ENCODE results near the gene SGF29. TPM values are rescaled to one million over a fixed set of nuclear protein-coding genes. Genes with fewer than 3 reads are reported as not detected.

The SGF29 gene
- total and polyA plus RNA-seq, 9 of the 15 experiments (the other 6 are each of a cell fraction or from before 2014, with no cell fraction given), result 2.6 to 36.1 (median 21.2) TPM

GRCh38 chr16:28553776-28554633 lies at the start of gene SGF29 (continued):
- no peak for TF ChIP-seq ZNF778 (CRISPR knock-in tag; IDR thresholded peaks at IDR 0.05)
- peak; percentile 41 for TF ChIP-seq CCNT2 (IDR thresholded peaks at IDR 0.05; ENCODE audit: borderline replicate concordance, extremely low read depth, insufficient read length, low read depth, low read length)
- no peak for TF ChIP-seq SREBF2 (CRISPR knock-in tag; IDR thresholded peaks at IDR 0.05)
- no peak for TF ChIP-seq HINFP (tag; conservative IDR thresholded peaks at IDR 0.05; ENCODE audit: low read depth)
- no peak for TF ChIP-seq ZNF764 (CRISPR knock-in tag; IDR thresholded peaks at IDR 0.05; ENCODE audit: low read depth)
- TF ChIP-seq MAFG (tag; conservative IDR thresholded peaks at IDR 0.05), result no peak
- TF ChIP-seq SMAD1 (IDR thresholded peaks at IDR 0.05; ENCODE audit: low read depth, low read length, partially characterized antibody), result no peak
- no peak for TF ChIP-seq SAFB2 (IDR thresholded peaks at IDR 0.05; ENCODE audit: borderline replicate concordance, low read depth, low read length, severe bottlenecking)
- TF ChIP-seq GTF2E2 (tag; IDR thresholded peaks at IDR 0.05), result peak; percentile 65; the same call in 1 of the 2 replicates
- no peak for TF ChIP-seq PRMT5 (CRISPR knock-in tag; IDR thresholded peaks at IDR 0.05)
- TF ChIP-seq ELF4 (CRISPR knock-in tag; IDR thresholded peaks at IDR 0.05), result no peak
- no peak for TF ChIP-seq ZNF507 (tag; conservative IDR thresholded peaks at IDR 0.05)
- peak; percentile 97 for TF ChIP-seq SUPT5H (IDR thresholded peaks at IDR 0.05)
- TF ChIP-seq, protein P1, sequence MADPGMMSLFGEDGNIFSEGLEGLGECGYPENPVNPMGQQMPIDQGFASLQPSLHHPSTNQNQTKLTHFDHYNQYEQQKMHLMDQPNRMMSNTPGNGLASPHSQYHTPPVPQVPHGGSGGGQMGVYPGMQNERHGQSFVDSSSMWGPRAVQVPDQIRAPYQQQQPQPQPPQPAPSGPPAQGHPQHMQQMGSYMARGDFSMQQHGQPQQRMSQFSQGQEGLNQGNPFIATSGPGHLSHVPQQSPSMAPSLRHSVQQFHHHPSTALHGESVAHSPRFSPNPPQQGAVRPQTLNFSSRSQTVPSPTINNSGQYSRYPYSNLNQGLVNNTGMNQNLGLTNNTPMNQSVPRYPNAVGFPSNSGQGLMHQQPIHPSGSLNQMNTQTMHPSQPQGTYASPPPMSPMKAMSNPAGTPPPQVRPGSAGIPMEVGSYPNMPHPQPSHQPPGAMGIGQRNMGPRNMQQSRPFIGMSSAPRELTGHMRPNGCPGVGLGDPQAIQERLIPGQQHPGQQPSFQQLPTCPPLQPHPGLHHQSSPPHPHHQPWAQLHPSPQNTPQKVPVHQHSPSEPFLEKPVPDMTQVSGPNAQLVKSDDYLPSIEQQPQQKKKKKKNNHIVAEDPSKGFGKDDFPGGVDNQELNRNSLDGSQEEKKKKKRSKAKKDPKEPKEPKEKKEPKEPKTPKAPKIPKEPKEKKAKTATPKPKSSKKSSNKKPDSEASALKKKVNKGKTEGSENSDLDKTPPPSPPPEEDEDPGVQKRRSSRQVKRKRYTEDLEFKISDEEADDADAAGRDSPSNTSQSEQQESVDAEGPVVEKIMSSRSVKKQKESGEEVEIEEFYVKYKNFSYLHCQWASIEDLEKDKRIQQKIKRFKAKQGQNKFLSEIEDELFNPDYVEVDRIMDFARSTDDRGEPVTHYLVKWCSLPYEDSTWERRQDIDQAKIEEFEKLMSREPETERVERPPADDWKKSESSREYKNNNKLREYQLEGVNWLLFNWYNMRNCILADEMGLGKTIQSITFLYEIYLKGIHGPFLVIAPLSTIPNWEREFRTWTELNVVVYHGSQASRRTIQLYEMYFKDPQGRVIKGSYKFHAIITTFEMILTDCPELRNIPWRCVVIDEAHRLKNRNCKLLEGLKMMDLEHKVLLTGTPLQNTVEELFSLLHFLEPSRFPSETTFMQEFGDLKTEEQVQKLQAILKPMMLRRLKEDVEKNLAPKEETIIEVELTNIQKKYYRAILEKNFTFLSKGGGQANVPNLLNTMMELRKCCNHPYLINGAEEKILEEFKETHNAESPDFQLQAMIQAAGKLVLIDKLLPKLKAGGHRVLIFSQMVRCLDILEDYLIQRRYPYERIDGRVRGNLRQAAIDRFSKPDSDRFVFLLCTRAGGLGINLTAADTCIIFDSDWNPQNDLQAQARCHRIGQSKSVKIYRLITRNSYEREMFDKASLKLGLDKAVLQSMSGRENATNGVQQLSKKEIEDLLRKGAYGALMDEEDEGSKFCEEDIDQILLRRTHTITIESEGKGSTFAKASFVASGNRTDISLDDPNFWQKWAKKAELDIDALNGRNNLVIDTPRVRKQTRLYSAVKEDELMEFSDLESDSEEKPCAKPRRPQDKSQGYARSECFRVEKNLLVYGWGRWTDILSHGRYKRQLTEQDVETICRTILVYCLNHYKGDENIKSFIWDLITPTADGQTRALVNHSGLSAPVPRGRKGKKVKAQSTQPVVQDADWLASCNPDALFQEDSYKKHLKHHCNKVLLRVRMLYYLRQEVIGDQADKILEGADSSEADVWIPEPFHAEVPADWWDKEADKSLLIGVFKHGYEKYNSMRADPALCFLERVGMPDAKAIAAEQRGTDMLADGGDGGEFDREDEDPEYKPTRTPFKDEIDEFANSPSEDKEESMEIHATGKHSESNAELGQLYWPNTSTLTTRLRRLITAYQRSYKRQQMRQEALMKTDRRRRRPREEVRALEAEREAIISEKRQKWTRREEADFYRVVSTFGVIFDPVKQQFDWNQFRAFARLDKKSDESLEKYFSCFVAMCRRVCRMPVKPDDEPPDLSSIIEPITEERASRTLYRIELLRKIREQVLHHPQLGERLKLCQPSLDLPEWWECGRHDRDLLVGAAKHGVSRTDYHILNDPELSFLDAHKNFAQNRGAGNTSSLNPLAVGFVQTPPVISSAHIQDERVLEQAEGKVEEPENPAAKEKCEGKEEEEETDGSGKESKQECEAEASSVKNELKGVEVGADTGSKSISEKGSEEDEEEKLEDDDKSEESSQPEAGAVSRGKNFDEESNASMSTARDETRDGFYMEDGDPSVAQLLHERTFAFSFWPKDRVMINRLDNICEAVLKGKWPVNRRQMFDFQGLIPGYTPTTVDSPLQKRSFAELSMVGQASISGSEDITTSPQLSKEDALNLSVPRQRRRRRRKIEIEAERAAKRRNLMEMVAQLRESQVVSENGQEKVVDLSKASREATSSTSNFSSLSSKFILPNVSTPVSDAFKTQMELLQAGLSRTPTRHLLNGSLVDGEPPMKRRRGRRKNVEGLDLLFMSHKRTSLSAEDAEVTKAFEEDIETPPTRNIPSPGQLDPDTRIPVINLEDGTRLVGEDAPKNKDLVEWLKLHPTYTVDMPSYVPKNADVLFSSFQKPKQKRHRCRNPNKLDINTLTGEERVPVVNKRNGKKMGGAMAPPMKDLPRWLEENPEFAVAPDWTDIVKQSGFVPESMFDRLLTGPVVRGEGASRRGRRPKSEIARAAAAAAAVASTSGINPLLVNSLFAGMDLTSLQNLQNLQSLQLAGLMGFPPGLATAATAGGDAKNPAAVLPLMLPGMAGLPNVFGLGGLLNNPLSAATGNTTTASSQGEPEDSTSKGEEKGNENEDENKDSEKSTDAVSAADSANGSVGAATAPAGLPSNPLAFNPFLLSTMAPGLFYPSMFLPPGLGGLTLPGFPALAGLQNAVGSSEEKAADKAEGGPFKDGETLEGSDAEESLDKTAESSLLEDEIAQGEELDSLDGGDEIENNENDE (IDR thresholded peaks at IDR 0.05; ENCODE audit: low read depth, low read length), result no peak
- TF ChIP-seq ZNF239 (CRISPR knock-in tag; IDR thresholded peaks at IDR 0.05), result no peak
- TF ChIP-seq FOXP1 (CRISPR knock-in tag; IDR thresholded peaks at IDR 0.05), result no peak; the same call in 1 of the 2 replicates
